ENCODE results near the gene SLF2. TPM values are rescaled to one million over a fixed set of nuclear protein-coding genes. Genes with fewer than 3 reads are reported as not detected.

The SLF2 gene
- total RNA-seq, 1 donor = 17.0 TPM

DNA sequence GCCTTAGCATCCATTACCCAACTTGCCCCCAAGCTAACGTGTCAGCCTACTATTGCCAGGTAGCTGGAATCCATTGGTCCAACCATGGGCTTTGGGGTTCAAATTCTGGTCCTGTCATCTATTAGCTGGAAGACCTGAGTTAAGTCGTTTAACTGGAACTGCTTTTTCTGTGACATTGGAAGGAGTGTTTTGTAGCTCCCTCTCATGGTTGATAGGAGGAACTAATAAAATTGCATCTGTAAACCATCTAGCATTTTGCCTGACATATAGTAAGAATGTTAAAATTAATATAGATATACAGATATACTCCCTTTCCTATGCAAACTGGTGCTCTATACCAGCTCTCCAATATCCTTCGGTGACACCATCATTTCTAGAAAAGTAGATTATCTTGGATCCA is 23.8 kb upstream of the SLF2 start:
- H3K4me1 ChIP-seq (ENCODE audit: insufficient read depth, low read length) = no peaks in the 10 kb centered on the region
- H3K4me3 ChIP-seq (ENCODE audit: low read length) = no peak overlapping the region
- no peaks in the 10 kb centered on the region for H3K9me3 ChIP-seq (ENCODE audit: low read depth, low read length)
- H3K27me3 ChIP-seq (ENCODE audit: insufficient read depth, low read length) = peaks cover 25% of the 10 kb centered on the region

DNA sequence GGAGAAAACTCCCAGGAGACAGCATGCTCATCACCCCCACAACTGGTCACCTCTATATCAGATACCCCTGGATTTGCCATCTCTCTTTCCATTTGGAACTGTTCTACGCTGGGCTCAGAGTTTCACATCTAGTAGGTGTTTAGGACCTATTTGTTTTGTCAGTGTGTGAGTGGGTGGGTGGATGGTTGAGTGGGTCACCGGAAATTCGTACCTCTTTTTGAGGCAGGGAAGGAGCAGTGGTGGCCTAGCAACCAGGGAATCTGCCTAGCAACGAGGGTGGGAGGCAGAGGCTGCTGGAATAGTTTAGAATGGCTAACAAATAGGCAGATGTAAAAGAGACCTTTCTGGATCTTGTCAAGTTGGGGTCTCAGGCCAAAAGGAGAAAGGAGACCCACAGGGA is 23.2 kb upstream of the SLF2 start:
- Histone ChIP-seq H3K4me3 (ENCODE audit: low read length) (no peak overlapping the region), H3K27me3 (ENCODE audit: insufficient read depth, low read length) (peaks cover 26% of the 10 kb centered on the region), H3K4me1 (ENCODE audit: insufficient read depth, low read length) (no peaks in the 10 kb centered on the region), H3K9me3 (ENCODE audit: low read depth, low read length) (no peaks in the 10 kb centered on the region)

DNA sequence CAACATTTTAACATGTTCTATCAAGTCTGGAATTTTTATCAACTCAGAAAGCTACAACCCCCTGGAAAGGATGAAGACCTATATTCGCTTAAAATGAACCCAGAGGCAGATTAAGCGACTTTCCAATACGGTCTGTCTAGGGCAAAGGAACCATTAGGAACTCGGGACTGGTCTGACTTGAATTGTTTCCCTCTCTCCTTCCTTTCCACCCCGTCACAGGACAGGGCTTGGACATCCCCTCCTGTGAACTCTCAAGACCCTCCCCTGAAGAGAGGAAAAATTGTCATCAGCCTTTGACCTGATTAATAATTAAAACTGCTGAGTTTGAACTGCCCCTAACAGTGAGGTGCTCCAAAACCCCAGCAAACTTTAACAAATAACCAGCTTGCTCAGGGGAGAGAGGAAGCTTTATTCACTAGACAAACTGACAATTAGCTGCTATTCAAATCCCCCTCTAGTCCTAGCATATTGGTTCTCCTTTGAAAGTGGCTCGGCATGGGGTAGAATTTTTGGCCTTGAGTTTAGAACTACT is 22.6 kb upstream of the SLF2 start:
- Histone ChIP-seq H3K4me1 (ENCODE audit: insufficient read depth, low read length) (peaks cover 3% of the 10 kb centered on the region), H3K4me3 (ENCODE audit: low read length) (no peak overlapping the region)

DNA sequence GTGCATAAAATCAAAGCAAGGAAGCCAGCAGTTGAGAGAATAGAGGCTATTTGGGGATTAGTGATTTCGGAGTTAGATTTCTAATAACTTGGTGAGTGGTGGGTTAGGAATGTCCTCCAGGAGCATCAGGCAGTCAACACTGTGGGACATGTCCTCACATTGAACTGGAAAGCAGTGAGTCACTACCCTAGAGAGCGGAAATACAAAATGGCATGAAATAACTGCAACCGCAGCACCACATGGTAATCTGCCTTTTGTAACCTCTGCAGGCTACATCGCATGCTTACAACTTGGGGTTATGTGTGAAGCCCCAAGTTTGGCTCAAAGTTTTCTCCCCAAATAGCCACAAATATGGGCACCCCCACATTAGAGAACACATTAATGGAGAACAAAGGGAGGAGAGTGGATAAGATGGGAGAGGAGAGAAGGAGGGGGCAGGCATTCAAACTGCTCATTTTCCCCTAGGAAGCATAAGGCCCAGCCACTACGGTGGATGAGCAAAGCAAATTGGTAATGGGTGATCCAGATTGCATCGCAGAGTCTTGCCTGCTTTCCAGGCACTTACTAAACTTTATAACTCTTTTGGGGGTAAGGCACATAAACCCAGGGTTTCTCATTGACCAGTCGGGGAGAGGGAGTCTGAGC is 22.0 kb upstream of the SLF2 start:
- H3K4me3 ChIP-seq (ENCODE audit: low read length) = no peak overlapping the region
- H3K27me3 ChIP-seq (ENCODE audit: insufficient read depth, low read length) = peaks cover 26% of the 10 kb centered on the region
- H3K4me1 ChIP-seq (ENCODE audit: insufficient read depth, low read length) = peaks cover 9% of the 10 kb centered on the region
- no peaks in the 10 kb centered on the region for H3K9me3 ChIP-seq (ENCODE audit: low read depth, low read length)

More for the DNA sequence above, 22.6 kb upstream of the SLF2 start:
- Histone ChIP-seq H3K27me3 (ENCODE audit: insufficient read depth, low read length) (peaks cover 26% of the 10 kb centered on the region), H3K9me3 (ENCODE audit: low read depth, low read length) (no peaks in the 10 kb centered on the region)

DNA sequence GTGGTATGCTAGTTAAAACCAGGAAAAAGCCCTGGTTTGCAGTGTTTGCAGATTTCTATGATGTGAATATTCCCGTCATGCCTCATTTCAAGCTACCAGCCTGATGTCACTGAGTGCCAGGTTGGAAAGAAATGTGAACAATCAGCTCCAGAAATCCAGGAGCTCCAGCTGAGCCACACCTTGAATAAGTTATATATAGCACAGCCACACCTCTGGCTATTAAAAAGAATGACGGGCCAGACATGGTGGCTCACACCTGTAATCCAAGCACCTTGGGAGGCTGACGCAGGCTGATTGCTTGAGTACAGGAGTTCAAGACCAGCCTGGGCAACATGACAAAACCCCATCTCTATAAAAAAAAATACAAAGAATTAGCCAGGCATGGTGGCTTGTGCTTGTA is 18.7 kb upstream of the SLF2 start:
- no peak overlapping the region for H3K4me3 ChIP-seq (ENCODE audit: low read length)
- H3K27me3 ChIP-seq (ENCODE audit: insufficient read depth, low read length) = peaks cover 30% of the 10 kb centered on the region
- no peaks in the 10 kb centered on the region for H3K9me3 ChIP-seq (ENCODE audit: low read depth, low read length)
- H3K4me1 ChIP-seq (ENCODE audit: insufficient read depth, low read length) = peaks cover 9% of the 10 kb centered on the region

DNA sequence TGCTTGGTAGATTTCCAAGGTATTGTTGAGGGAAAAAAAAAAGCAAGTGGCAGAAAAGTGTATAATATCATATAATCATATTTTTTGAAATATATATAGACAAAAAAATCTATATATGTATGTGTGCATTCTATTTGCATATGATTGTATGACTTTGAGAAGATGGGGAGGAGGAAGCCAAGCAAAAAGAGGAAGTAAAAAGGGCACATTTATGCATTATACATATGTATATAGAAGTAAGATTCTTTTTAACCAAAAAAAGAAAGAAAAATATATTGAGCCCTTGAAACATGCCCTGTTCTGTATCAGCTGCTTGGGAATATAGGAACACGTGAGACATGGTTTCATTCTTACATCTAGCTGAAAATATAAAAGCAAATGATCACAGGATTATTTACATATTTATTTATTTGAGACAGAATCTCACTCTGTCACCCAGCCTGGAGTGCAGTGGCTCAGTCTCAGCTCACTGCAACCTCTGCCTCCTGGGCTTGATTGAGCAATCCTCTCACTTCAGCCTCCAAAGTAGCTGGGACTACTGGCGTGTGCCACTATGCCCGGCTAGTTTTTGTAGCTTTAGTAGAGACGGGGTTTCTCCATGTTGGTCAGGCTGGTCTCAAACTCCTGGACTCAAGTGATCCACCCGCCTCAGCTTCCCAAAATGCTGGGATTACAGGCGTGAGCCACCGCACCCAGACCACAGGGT is 18.0 kb upstream of the SLF2 start:
- Histone ChIP-seq H3K27me3 (ENCODE audit: insufficient read depth, low read length) (peaks cover 25% of the 10 kb centered on the region), H3K4me1 (ENCODE audit: insufficient read depth, low read length) (peaks cover 9% of the 10 kb centered on the region), H3K4me3 (ENCODE audit: low read length) (no peak overlapping the region), H3K9me3 (ENCODE audit: low read depth, low read length) (no peaks in the 10 kb centered on the region)

DNA sequence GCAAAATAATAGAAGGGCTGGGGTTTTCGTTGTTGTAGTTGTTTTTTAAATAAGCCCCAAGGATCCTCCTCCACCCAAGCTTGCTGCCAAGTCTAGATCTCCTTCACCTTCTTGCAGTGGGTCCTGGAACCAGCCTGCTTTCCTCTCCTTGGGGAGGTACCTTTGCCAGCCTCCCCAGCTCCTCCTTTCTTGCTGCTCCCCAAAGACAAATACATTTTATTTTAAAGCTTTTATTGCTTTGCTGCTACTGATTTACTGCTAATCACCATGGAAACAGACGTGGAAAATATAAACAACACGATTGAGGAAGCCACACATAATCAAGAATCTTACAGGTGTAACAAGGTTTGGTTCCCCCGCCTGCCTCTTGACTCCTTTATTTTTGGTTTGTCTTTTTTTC is 17.4 kb upstream of the SLF2 start:
- Histone ChIP-seq H3K27me3 (ENCODE audit: insufficient read depth, low read length) (peaks cover 25% of the 10 kb centered on the region), H3K9me3 (ENCODE audit: low read depth, low read length) (no peaks in the 10 kb centered on the region), H3K4me1 (ENCODE audit: insufficient read depth, low read length) (peaks cover 9% of the 10 kb centered on the region), H3K4me3 (ENCODE audit: low read length) (no peak overlapping the region)

DNA sequence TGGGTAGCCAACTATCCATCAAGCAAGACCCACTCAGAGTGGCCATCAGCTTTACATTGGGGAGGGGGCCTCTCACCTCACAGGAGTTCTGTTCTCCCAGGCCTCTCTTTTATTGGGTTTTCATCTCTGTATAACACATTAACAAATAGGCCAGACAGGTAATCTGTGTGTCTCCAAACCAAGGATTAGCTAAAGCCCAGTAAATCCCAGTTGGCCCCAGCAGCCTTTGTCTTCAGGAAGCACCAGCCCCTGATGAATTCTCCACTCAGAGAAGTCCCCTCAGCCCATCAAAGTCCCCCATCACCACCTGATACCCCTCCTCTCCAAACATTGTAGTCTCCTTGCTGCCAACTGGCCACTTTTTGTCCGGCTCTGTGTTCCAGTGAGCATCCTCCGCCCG is 16.9 kb upstream of the SLF2 start:
- Histone ChIP-seq H3K9me3 (ENCODE audit: low read depth, low read length) (no peaks in the 10 kb centered on the region), H3K27me3 (ENCODE audit: insufficient read depth, low read length) (peaks cover 20% of the 10 kb centered on the region), H3K4me3 (ENCODE audit: low read length) (no peak overlapping the region), H3K4me1 (ENCODE audit: insufficient read depth, low read length) (peaks cover 9% of the 10 kb centered on the region)

DNA sequence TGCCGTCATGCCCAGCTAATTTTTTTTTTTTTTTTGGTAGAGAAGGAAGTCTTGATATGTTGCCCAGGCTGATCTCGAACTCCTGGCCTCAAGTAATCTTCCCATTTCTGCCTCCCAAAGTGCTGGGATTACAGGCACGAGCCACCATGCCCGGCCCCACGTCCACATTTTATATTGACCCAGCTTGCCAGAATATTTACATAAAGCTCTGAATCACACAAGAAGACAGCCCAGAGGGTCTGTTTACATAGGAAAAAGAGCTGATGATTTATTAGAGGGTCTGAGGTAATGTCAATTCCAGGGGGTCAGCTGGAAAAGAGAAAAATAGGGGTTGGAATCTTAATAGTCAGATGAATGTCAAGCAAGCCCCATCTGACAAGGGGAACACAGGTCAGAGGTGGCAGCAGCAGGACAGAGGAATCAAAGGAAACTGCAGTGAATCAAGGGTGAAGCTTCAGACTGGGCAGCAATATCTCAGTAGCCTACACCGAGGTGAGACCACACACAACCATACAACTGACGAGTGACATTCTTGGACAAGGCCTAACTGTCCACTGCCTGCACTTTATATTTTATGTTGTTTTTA is 15.8 kb upstream of the SLF2 start:
- H3K27me3 ChIP-seq (ENCODE audit: insufficient read depth, low read length) = peaks cover 20% of the 10 kb centered on the region
- H3K9me3 ChIP-seq (ENCODE audit: low read depth, low read length) = no peaks in the 10 kb centered on the region
- no peak overlapping the region for H3K4me3 ChIP-seq (ENCODE audit: low read length)
- peaks cover 9% of the 10 kb centered on the region for H3K4me1 ChIP-seq (ENCODE audit: insufficient read depth, low read length)

DNA sequence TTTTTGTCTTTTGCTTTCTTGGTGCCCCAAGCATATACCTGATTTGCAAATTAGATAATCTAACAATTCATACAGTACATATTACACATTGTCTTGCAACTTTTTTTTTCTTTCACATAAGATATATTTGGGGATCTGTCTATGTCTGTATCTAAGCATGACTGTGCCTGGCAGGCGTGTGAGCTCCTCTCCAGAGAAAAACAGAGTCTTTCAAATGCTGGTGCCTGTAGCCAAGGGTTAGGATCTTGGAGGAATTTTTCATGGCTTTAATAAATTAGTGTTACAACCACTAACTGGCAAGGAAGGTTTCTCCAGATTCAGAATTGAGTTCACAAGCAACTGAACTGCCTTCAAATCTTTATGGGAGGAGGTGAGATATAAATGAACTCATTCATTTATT is 14.8 kb upstream of the SLF2 start:
- H3K4me1 ChIP-seq (ENCODE audit: insufficient read depth, low read length) = peaks cover 9% of the 10 kb centered on the region
- peaks cover 13% of the 10 kb centered on the region for H3K27me3 ChIP-seq (ENCODE audit: insufficient read depth, low read length)
- H3K9me3 ChIP-seq (ENCODE audit: low read depth, low read length) = no peaks in the 10 kb centered on the region
- H3K4me3 ChIP-seq (ENCODE audit: low read length) = no peak overlapping the region

DNA sequence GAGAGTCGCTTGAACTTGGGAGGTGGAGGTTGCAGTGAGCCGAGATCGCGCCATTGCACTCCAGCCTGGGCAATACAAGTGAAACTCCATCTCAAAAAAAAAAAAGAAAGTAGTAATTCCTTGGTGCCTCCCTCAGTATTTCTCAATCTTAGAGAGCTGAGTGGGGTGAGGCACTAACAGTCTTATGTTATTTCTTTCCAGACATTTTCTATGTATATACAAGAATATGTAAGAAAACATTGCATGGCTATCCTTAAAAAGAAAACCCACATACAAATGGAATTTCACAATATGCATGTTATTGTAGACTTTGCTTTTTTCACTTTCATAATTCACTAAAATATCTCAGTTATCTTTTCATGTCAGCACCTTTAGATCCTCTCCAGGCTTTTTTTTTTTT is 13.6 kb upstream of the SLF2 start:
- Histone ChIP-seq H3K9me3 (ENCODE audit: low read depth, low read length) (no peaks in the 10 kb centered on the region), H3K4me1 (ENCODE audit: insufficient read depth, low read length) (peaks cover 9% of the 10 kb centered on the region), H3K27me3 (ENCODE audit: insufficient read depth, low read length) (peaks cover 9% of the 10 kb centered on the region), H3K4me3 (ENCODE audit: low read length) (no peak overlapping the region)

DNA sequence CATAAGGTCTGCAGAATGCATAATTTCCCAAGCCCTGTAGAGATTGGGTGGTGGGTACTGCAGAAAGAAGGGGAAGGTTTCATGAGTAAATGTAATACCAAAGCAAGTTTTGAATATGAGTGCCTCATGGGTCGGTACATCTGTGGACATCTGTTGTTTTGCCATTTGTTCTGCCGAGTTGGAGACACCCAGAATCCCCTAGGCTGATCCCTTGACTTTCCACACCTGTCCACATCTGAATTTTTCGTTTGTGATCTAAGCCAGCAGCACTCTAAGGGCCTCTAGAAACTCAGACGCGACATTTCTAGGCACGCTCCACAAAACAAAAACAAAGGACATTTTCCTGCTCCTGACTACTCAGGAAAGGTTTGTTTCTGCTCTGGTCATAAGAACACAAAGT is 11.7 kb upstream of the SLF2 start:
- Histone ChIP-seq H3K27me3 (ENCODE audit: insufficient read depth, low read length) (peaks cover 9% of the 10 kb centered on the region), H3K9me3 (ENCODE audit: low read depth, low read length) (no peaks in the 10 kb centered on the region), H3K4me3 (ENCODE audit: low read length) (no peak overlapping the region), H3K4me1 (ENCODE audit: insufficient read depth, low read length) (no peaks in the 10 kb centered on the region)

DNA sequence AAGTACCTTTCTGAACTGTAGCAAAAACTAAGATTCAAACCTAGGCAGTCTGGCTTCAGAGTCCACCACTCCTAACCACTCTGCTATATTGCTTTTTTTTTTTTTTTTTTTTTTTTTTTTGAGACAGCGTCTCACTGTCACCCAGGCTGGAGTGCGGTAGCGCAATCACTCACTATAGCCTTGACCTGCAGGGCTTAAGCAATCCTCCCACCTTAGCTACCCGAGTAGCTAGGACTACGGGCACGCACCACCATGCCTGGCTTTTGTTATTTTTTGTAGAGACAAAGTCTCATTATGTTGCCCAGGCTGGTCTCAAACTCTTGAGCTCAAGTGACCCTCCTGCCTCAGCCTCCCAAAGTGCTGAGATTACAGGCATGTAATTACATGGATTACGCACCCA is 10.1 kb upstream of the SLF2 start:
- peaks cover 5% of the 10 kb centered on the region for H3K27me3 ChIP-seq (ENCODE audit: insufficient read depth, low read length)
- no peak overlapping the region for H3K4me3 ChIP-seq (ENCODE audit: low read length)
- H3K4me1 ChIP-seq (ENCODE audit: insufficient read depth, low read length) = no peaks in the 10 kb centered on the region
- H3K9me3 ChIP-seq (ENCODE audit: low read depth, low read length) = no peaks in the 10 kb centered on the region

DNA sequence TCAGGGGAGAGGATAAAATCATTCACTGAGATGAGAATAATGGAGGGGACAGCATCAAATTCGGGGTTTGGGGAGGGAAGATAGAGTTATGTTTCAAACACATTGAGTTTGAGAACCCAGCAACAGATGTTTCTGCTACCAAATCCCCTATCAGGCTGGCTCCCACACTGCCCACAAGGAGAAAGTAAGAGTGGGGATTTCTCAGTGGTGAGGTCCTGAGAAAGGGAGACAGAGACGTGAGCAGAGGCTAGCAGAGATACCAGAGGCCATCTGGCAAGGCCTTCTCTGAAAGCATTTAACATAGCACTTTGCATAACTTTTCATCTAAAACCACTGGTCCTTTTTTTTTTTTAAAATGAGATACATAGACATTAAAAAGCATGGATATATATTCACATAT is 7.8 kb upstream of the SLF2 start:
- Histone ChIP-seq H3K4me3 (ENCODE audit: low read length) (no peak overlapping the region), H3K4me1 (ENCODE audit: insufficient read depth, low read length) (peaks cover 4% of the 10 kb centered on the region), H3K27me3 (ENCODE audit: insufficient read depth, low read length) (peaks cover 5% of the 10 kb centered on the region), H3K9me3 (ENCODE audit: low read depth, low read length) (no peaks in the 10 kb centered on the region)

DNA sequence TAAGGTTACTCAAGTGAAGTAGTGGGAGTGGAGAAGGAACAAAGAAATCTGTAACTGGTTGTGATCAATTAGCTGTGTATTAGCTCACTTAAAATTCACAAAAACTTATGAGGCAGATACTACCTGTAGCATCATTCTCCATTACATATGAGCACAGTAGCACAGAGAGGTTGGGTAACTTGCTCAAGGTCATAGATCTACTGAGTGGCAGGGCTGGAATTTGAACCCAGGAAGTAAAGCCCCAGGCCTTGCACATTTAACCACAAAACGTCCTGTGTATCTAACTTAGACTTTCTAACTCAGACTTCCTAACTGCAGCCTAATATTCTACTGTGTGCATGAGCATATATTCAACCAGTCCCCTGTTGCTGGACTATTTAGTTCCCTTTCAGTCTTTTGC is 5.6 kb upstream of the SLF2 start:
- H3K4me1 ChIP-seq (ENCODE audit: insufficient read depth, low read length) = peaks cover 12% of the 10 kb centered on the region
- peaks cover 3% of the 10 kb centered on the region for H3K27me3 ChIP-seq (ENCODE audit: insufficient read depth, low read length)
- no peaks in the 10 kb centered on the region for H3K9me3 ChIP-seq (ENCODE audit: low read depth, low read length)
- no peak overlapping the region for H3K4me3 ChIP-seq (ENCODE audit: low read length)
